ENCODE results near the gene FCN2.

The FCN2 gene

DNA sequence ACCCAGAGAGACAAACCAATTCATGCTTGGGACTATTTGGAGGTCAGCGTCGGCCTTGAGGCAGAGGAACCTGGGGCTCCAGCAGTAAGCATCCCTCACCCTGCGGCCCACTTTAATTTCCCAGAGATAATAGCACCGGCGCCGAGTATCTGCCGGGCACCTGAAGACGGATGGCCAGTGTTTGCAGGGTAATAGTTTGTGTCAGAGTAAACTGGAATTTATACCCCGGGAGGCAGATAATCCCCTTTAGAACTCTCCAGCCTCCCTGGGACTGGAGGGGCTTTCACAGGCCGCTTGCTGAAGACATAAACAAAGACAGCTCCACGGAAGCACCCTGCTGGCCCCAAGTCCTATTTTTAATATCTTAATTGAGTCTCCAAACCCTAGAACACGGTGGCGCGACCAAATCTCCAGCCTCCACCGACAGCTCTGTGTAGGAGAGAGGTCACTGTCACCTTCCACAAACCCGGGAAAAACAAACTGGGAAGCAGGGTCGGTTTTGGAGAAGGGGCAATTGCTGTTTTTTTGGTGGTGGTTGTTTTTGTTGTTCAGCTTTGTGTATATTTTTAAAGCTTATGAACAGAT is 54.5 kb downstream of the FCN2 start:
- DNase-seq = no peak

DNA sequence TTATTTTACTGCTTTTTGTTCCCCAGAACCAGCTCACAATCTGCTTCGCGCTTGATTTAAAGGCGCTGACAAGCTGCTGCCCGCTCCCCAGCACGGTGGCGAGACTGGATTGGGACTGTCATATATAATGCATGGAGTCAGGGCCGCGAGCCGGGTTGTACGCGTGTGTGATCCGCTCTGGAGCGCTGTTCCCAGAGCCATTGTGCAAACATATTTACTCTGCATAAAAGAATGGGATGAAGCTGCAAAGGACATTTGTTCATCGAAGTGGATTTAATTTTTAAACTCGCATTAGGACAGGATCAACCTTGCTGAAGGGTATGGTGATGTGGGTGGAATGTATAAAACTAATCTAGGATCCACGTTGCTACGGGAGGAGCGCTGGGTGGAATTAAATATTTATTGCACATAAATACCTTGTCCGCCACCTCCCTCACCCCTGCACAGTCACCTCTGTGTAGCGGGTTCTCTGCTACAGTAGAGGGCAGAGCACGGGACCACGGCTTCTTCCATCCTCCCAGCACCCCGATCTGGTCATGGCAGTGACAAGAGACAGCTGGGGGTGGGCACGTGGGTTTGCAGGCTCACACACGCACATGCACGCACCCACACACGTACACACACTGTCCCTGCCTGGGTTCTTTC is 55.2 kb downstream of the FCN2 start:
- no peak for DNase-seq

DNA sequence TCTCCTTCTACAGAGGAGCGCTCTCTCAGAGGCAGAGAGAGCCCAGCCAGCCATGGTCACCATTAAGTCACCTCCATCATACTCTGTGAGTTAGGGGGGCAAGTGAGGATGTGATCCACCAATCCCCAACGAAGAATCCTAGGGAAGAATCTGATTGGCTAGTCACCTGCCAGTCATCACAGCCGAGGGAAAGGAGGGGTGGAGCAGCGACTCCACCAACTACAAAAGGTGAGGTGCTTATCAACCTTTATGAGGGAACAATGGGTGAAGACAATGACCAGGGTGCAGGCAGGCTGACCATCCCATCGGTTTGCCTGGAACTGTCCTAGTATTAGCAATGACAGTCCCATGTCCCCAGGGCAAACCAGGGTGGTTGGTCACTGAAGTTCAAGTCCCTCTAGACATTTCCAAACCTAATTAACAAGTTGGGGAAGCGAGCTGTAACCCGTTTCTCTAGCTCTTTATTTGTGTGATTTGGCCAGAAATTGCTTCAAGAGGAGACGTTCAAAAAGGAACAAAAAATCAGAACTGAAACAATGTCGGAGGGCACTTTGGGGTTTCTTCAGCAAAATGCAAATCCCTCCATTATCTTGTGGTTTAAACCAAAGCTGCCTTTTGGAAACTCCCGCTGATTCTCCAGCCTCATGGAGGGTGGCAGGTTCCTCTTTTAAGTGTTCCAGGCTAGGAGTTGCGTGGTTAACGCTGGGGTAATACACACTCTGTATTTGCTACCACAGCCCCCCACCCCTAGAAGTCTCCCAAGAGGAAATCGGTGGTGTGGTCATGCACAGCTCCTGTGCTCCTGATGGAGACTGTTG is 55.9 kb downstream of the FCN2 start:
- peak; percentile 61 for DNase-seq
